Gastroesophageal sphincter (tissue), 4 donors: ENCODE data around the gene TMEM255B. TPM values are rescaled to one million over a fixed set of nuclear protein-coding genes. Genes with fewer than 3 reads are reported as not detected.

Experiments
- ATAC-seq: fragments of 150-250 bp; one replicate; pipeline ENCODE4 v1.9.1; 2016; ENCODE audit warnings: mild to moderate bottlenecking, moderate library complexity
- H3K27ac ChIP-seq, 4 donors: fragments of 200-600 bp; sonication (generic) in 3 of 4; 1 replicate in 3 of 4; 2 replicates in 1 of 4; pipeline ENCODE4 v1.5.1; 2016 to 2019
- H3K27me3 ChIP-seq: fragments of 200-600 bp; sonication (generic); one replicate; pipeline ENCODE4 v1.5.1; 2019
- H3K36me3 ChIP-seq, 2 donors: fragments of 200-600 bp; sonication (generic); one replicate each; pipeline ENCODE4 v1.5.1; 2019; ENCODE audit warnings: control low read depth in 1 of 2
- H3K4me1 ChIP-seq, 3 donors: fragments of 200-600 bp; sonication (generic); 1 replicate in 2 of 3; 2 replicates in 1 of 3; pipeline ENCODE4 v1.5.1; 2016 to 2019; ENCODE audit warnings: control low read depth in 2 of 3
- H3K4me3 ChIP-seq, 2 donors: fragments of 200-600 bp; sonication (generic); one replicate each; pipeline ENCODE4 v1.5.1; 2019; ENCODE audit warnings: mild to moderate bottlenecking in 1 of 2, moderate library complexity in 1 of 2
- H3K9me3 ChIP-seq, 3 donors: fragments of 200-600 bp; sonication (generic); one replicate each; pipeline ENCODE4 v1.5.1; 2017 to 2019; ENCODE audit warnings: control low read depth in 2 of 3
- CTCF ChIP-seq, 4 experiments: fragments of 200-600 bp in 2 of 4; fragments of 450-650 bp in 2 of 4; sonication (generic) in 1 of 4; IDR thresholded peaks; one replicate each; pipeline ENCODE4 v1.5.1; 2017 to 2019; ENCODE audit warnings: antibody characterized with exemption in 4 of 4, mild to moderate bottlenecking in 2 of 4, moderate library complexity in 2 of 4
- EP300 ChIP-seq: sonication (generic); formaldehyde crosslinking; IDR thresholded peaks from one replicate; pipeline ENCODE4 v1.6.1; 2017; ENCODE audit warnings: antibody characterized with exemption, mild to moderate bottlenecking
- POLR2A ChIP-seq, 2 donors: fragments of 450-650 bp; IDR thresholded peaks; one replicate each; pipeline ENCODE4 v1.6.1; 2017; ENCODE audit warnings: antibody characterized with exemption in 2 of 2, mild to moderate bottlenecking in 2 of 2, moderate library complexity in 1 of 2
- POLR2AphosphoS5 ChIP-seq: sonication (generic); formaldehyde crosslinking; IDR thresholded peaks from one replicate; pipeline ENCODE4 v1.6.1; 2017; ENCODE audit warnings: antibody characterized with exemption
- WGBS, 2 donors: methylation state at CpG; one replicate each; pipeline ENCODE4 v1.1.5; 2018; ENCODE audit warnings: low coverage in 1 of 2; 5-methylcytosine and 5-hydroxymethylcytosine counted together
- total RNA-seq, 4 donors: library from RNA; depleted of rRNA; stranded (reverse); fragments of >200 nt; gene quantifications; one replicate each; pipeline ENCODE4 v1.1.0, GENCODE V29; 2016

TMEM255B gene
- total RNA-seq, 4 donors from 2014 or later, result 4.9 to 13.2 (median 7.8) TPM

GRCh38 chr13:113861433-113862030 lies 102.5 kb downstream of the TMEM255B start:
- ATAC-seq, result no peak
- Histone ChIP-seq H3K36me3 (peaks cover 0 to 11% of the 10 kb centered on the region in 2 donors), H3K27ac (peak overlapping the region in 3 of 4 donors; percentile 93 to 98 (median 98)), H3K27me3 (no peaks in the 10 kb centered on the region), H3K4me1 (peaks cover 0 to 89% (median 28%) of the 10 kb centered on the region in 3 donors), H3K9me3 (no peaks in the 10 kb centered on the region), H3K4me3 (peak overlapping the region in 1 of 2 donors; percentile 95)
- WGBS, 2 donors, result 32 to 35% methylated on average over 6 to 7 of the region's 12 CpGs
- TF ChIP-seq POLR2A (IDR thresholded peaks at IDR 0.05) (no peak), EP300 (no peak), CTCF (IDR thresholded peaks at IDR 0.05) (no peak), POLR2AphosphoS5 (no peak)

- Histone ChIP-seq H3K4me3 (peak overlapping the region; percentile 60 to 95), H3K9me3 (no peaks in the 10 kb centered on the region), H3K27ac (peak overlapping the region; percentile 91 to 98 (median 96)), H3K27me3 (no peaks in the 10 kb centered on the region), H3K4me1 (peaks cover 0 to 81% (median 22%) of the 10 kb centered on the region in 3 donors), H3K36me3 (peaks cover 0 to 11% of the 10 kb centered on the region in 2 donors)
- 20 to 40% methylated on average over 2 to 6 of the region's 31 CpGs for WGBS, 2 donors
- TF ChIP-seq EP300, result no peak
- TF ChIP-seq POLR2A (IDR thresholded peaks at IDR 0.05), result no peak
- TF ChIP-seq POLR2AphosphoS5, result peak; percentile 33
- ATAC-seq, result peak; percentile 11
Observed at GRCh38 chr13:113862191-113862930, 103.3 kb downstream of the TMEM255B start.

- Histone ChIP-seq H3K27ac (peak overlapping the region; percentile 91 to 98 (median 96)), H3K4me1 (peaks cover 0 to 74% (median 16%) of the 10 kb centered on the region in 3 donors), H3K27me3 (no peaks in the 10 kb centered on the region), H3K36me3 (peaks cover 0 to 11% of the 10 kb centered on the region in 2 donors), H3K4me3 (peak overlapping the region; percentile 60 to 95), H3K9me3 (no peaks in the 10 kb centered on the region)
- ATAC-seq, result peak; percentile 34
- TF ChIP-seq POLR2AphosphoS5 (peak; percentile 72), POLR2A (IDR thresholded peaks at IDR 0.05) (peak; percentile 16 to 36), CTCF (IDR thresholded peaks at IDR 0.05) (peak in 2 of 4 experiments; percentile 2 to 17), EP300 (no peak)
- no CpG with 5 or more reads among the region's 60 CpGs for WGBS, 2 donors
Observed at GRCh38 chr13:113862931-113863523, 104.0 kb downstream of the TMEM255B start.

GRCh38 chr13:113863524-113864272 lies 104.7 kb downstream of the TMEM255B start, which contains the start of gene GAS6:
GAS6 (minus strand) TSS chr13:113864076; CDS start chr13:113863920, 156 bp downstream.
- H3K9me3 ChIP-seq, result no peaks in the 10 kb centered on the region
- H3K36me3 ChIP-seq, result peaks cover 0 to 11% of the 10 kb centered on the region in 2 donors
- peak; percentile 74 for ATAC-seq
- TF ChIP-seq POLR2A (IDR thresholded peaks at IDR 0.05) (peak in 1 of 2 donors; percentile 76), EP300 (no peak), POLR2AphosphoS5 (peak; percentile 38), CTCF (IDR thresholded peaks at IDR 0.05) (peak in 3 of 4 experiments; percentile 6 to 47 (median 35))
- H3K4me3 ChIP-seq, result peak within 1 kb of the TSS; percentile 60 to 95
- peaks cover 0 to 68% (median 16%) of the 10 kb centered on the region in 3 donors for H3K4me1 ChIP-seq
- 0 to 2% methylated on average over 1 to 6 of the region's 116 CpGs for WGBS, 2 donors
- H3K27me3 ChIP-seq, result no peaks in the 10 kb centered on the region
- peak within 1 kb of the TSS; percentile 91 to 98 (median 96) for H3K27ac ChIP-seq
